OCI-LY3 (cell line): ENCODE measurements around the gene SULF2.

ENCODE experiments used
- CTCF ChIP-seq: fragments of 200-600, 300-600 bp; sonication (generic); IDR thresholded peaks from 2 replicates; pipeline ENCODE4 v1.5.1; 2014; ENCODE audit warnings: antibody characterized with exemption, low read length, low read depth
- EZH2phosphoT487 ChIP-seq: fragments of 200-600 bp; shearing (Covaris generic); IDR thresholded peaks from 2 replicates; pipeline ENCODE4 v1.6.1; 2018; ENCODE audit warnings: antibody characterized with exemption, mixed run types, low read depth

GRCh38 chr20:47672166-47672565 is 113.1 kb downstream of the SULF2 start:
- TF ChIP-seq CTCF = no peak
- TF ChIP-seq EZH2phosphoT487 = no peak
